Right ventricle myocardium superior (tissue), 1 donor: ENCODE data around the gene HCFC1R1. TPM values are rescaled to one million over a fixed set of nuclear protein-coding genes. Genes with fewer than 3 reads are reported as not detected.

Source experiments
- ATAC-seq: fragments of 200-7000 bp; cut with Tn5 transposase; one replicate; pipeline ENCODE4 v1.9.1; 2020; ENCODE audit warnings: mild to moderate bottlenecking; ENCODE audit not compliant: poor library complexity
- DNase-seq: peaks from one replicate; pipeline ENCODE4 v3.0.0-alpha.2; 2020
- intact Hi-C: fragments of 100-400 bp; cut with DNase I; formaldehyde crosslinking; loops from one replicate; pipeline ENCODE4 v1.11.2; 2022
- total RNA-seq: library from RNA; stranded (reverse); fragmentation: NEBNext Ultra II Directional; extraction: Animal tissue kit (Norgen Biotek cat#: 25700); gene quantifications from one replicate; pipeline ENCODE4 v1.2.1, GENCODE V29; 2021
- donor health status: DM: no; HTN: yes; CAD: no; lungs with severe emphysema.

The HCFC1R1 gene
- total RNA-seq, 1 donor from 2014 or later, result 53.5 TPM

DNA sequence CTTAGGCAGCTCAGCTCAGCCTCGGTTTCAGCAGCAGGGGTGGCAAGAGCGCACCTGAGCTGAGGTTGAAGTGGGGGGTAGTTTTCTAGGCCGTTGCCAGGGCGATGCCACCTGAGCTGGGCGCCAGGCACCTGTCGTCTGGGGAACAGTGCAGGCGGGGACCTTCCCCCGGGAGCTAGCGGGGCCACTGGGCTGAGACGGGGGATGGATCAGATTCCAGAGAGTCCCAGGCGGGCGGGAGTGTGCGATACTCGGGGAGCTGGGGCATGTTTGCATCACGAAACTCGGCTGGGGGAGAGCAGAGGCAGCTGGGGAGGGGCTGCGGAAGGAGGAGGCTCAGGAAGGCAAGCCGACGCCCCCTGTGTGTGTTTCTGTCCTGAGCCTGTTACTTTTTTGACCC lies 11.5 kb downstream of the HCFC1R1 start:
- DNase-seq (no peak), ATAC-seq (no peak)
- intact Hi-C loops, result no loop called here

DNA sequence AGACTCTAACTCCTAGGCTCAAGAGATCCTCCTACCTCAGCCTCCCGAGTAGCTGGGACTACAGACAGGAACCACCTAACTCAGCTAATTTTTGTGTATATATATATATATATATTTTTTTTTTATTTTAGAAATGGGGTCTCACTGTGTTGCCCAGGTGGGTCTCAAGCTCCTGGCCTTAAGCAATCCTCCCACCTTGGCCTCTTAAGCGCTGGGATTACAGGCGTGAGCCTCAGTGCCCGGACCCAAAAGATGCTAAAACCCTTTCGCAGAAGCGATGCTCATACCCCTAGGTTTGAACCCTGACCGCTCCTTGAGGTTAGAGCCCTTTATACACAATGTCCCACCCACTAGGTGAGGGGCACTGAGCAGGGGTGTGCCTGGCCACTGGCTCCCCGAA lies 13.2 kb downstream of the HCFC1R1 start:
- DNase-seq (no peak), ATAC-seq (no peak)
- intact Hi-C loops, result no loop called here

DNA sequence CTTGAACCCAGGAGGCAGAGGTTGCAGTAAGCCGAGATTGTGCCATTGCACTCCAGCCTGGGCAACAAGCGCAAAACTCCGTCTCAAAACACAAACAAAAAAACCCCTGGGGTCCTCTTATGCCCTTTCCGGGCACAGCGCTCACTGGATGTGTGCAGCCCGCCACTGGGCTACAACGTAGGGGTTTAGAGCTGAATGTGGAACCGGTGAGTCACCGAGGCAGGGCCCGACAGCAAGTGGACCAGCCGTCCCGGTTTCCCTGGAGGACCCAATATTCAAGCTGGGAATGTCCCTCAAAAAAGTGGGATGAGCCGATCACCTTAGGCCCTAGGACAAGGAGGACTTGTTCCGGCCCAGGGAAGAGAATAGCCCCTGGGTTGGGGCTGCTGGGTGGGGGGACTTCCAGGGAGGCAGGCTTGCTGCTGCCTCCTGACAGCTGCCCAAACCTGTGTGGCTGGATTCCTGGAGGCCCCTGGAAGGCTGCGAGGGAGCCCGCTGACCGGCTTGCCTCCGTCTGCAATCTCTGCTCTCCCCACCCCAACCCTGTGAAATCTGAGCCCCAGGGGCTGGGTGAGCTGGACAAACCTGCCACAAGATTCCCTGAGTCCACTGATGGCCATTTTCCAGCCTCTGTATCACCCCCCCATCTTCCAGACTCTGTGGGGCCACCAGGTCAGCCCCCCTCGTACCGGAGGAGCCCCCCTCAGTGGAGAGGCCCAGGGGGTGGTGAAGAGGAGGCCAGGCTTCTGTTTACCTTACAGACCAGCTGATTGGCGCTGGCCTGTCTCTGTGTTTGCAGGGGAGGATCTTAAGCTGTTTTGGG lies 14.0 kb downstream of the HCFC1R1 start:
- no peak for ATAC-seq
- DNase-seq, result no peak
- intact Hi-C loops, result no loop called here

DNA sequence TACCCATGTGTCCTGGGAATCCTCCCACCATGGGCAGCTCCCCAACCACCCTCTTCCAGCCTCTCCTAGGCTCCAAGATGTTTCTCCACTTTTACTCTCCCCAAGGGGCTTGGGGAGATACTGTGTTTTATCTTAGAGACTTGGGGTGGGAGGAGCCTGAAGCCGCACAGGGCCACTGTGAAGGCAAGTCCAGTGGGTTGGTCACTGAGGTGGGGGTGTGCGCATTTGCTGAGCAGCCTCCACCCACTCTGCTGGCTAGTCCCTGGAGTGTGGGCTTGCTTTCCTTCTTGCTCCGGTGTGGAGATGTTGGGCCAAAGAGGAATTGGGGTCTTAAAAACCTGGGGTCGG lies 15.1 kb downstream of the HCFC1R1 start:
- ATAC-seq (no peak), DNase-seq (no peak)
- intact Hi-C loops, result no loop called here

DNA sequence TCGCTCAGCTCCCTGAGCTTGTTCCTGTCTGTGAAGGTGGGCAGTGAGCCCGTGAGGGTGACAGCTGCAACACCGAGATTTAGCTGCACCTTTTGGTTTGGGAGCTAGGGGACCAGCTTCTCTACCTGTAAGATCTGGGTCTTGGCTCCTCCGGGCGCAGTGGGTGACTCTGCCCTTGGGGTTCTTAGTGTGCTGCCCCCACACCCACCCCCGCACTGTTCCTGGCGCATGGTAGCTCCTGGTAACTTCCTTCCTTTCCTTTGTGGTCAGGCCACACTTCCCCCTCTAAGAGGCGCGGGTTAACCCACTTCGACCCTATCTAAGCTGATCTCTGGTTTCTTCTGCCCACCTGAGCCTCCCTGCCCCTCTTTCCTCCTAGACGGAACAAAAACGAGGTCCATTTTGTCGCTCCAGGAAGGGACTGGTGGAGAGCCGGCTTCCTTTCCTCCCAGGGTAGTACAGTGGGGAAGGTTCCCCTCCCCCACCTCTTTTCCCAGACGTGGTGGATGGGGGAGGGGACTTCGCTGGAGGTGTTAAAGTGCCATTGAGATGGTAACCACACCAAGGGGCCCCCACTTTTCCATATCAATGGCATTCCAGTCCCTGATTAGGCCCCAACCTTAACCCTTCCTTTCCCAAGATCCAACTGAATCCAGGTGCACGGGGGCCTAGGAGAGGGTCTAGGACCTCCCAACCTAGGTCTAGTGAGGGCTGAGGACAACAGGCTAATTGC lies 15.6 kb downstream of the HCFC1R1 start:
- no peak for DNase-seq
- intact Hi-C loops, result no loop called here
- no peak for ATAC-seq

DNA sequence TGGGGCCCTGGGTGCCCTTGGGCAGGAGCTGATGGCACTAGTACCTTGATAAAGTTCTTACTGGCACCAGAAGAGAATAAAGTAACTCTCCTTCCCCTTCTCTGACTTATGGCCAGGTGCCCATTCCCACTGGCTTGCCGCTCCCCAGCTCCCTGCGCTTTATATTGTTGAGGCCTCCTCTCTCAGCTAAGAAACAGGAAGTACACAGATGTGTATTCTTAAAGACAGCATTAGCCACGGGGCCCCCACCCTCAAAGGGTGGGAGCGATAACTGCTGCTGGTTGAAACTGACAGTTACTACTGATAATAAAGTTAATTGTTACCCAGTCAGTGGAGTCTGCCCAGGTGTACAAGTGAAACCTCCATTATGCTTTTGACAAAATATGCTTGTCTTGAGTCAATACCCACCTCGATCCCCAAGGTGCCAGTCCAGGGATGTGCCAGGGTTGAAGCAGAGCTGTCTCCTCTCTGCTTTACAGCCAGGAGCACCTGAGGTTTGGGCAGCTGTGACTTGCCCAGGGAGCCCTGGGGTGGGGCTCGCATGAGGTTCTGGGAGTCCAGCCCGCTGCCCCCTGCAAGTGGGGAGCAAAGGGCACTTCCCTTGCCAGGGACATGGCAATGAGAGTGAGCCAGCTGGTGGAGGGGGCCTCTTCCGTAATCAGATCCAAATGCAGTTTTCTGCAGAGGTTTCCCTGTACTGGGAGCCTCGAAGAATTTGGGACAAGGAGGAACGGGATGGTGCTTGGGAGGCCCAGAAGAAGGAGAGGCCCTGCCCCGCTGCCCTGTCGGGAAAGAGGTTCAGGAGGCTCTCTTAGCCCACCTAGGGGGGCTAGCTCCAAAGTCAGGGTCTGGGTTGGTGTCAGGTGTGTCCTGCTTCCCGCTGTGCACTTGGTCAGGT lies 16.4 kb downstream of the HCFC1R1 start:
- intact Hi-C loops, result no loop called here
- ATAC-seq (no peak), DNase-seq (no peak)

DNA sequence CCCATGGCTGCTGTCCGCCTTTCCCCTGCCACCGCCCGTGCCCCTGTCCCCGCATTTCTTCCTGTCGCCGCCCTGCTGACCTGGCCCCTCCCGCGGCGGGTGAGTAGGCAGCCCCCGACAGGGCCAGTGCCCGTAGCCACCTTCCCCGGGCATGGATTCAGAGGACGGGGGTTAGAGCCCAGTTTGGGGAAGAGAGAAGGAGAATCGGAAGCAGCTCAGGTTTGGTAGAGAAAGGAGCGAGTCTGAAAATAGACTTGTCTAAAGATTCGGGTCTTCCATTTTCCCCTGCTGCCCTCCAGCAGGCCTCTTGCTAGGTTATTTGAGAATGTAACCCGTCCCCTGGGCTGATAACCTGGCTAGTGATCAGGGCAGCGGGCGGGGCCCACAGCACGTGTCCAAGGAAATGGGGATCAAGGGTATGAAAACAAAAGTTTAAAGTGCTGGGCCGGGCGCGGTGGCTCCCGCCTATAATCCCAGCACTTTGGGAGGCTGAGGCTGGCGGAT lies 18.9 kb downstream of the HCFC1R1 start:
- DNase-seq (no peak), ATAC-seq (no peak)
- intact Hi-C loops, result no loop called here

DNA sequence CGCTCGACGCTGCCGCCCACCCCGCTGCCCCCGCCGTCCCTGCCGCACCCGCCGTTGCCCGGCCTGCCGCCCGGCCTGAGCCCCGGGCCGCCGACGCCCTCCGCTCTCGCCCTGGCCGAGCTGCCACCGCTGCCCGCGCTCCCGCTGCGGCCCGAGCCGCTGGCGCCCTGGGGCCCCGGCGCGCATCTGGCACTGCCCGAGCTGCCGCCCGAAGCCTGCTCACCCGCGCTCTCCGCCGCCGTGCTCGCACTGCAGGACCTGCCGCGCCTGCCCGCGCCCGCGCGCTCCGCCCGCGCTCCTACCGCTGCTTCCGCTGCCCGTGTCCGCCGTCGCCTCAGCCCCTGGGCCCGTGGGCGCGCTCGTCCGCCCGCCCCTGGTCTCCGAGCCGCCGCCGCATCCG lies 19.4 kb downstream of the HCFC1R1 start:
- intact Hi-C loops, result no loop called here
- DNase-seq (no peak), ATAC-seq (no peak)

DNA sequence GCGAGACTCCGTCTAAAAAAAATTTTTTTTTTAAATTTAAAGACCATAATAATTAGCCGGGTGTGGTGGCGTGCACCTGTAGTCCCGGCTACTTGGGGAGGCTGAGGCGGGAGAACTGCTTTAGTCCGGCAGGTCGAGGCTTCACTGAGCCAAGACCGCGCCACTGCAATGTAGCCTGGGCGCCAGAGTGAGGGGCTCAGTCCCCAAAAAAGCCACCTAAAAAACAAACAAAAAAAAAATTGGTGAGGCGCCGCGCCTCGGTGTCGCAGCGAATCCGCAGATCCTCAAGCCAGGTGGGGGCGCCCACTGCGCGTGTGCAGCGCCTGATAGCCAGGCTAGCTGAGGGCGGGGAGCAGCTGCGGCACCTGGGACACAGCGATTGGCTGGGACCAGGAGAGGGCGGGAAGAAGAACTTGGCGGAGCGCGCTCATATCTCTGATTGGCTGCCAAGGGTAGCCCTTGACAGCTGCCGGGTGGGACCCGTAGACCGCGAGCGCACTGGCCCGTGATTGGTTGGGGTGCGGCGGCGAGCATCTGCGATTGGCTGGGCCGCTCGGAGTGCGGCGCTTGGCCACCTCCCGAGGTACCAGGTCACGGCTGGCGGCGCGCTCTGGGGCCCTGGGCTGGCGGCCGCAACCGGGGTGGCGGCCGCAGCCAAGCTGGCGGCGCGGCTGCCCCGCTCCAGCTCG lies 20.0 kb downstream of the HCFC1R1 start:
- DNase-seq (peak; percentile 98), ATAC-seq (peak; percentile 98)
- intact Hi-C loops, result no loop called here

DNA sequence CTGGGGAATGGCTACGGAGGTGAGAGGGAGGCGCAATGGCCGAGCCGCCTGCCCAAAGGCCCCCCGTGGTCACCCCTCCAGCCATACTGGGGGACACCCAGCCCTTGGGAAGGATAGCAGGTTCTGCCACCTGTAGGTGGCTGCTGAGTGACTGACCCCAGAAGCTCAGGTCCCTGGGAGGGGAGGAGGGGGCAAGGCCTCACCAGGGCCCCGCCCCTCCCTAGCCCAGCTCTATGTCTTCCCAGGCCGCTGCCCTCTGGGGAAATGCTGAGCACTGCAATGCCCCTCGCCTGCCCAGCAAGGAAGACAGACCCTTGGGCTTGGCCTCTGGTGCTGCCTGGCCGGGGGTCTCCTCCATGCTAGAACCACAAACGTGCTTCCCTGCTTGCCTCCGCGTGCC lies 22.4 kb downstream of the HCFC1R1 start:
- intact Hi-C loops, result no loop called here
- DNase-seq (no peak), ATAC-seq (no peak)

DNA sequence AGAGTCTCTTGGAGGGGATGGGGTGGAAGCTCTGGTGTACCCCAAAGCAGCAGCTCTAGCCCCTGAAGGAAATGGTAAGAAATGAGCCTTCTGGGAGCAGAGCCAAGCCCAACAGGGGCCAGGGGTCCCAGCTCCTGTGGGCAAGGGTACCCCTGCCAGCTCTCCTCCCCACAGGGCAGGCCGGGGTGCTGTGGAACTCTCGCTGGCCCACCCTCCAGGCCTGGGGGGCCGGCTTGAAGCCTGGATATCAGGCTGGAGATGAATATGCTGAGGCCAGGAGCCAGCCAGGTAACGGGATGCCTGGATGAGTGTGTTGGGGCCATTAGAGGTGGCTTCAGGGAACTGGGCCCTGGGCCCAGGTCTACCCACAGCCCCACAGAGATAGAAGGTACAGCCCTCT lies 23.2 kb downstream of the HCFC1R1 start:
- intact Hi-C loops, result no loop called here
- DNase-seq (no peak), ATAC-seq (no peak)

DNA sequence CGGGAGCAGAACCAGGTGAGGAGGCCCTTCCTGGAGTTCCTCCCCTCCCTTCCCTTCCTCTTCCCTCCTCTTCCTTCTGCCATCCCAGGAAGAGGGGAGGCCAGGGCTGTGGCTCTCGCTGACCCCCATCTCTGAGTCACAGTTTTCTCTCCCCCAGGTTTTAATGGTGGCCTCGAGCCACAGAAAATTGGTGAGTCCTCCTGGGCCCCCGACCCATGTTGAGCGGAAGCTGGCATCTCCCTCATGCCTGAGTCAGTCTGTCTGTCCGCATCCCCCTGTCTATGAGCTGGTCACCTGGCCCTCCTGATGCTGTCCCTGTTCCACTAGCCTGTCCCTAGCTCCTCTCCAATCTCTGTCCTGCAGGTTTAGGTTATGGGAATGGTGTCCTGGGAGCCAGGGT lies 23.8 kb downstream of the HCFC1R1 start:
- no peak for DNase-seq
- intact Hi-C loops, result no loop called here

DNA sequence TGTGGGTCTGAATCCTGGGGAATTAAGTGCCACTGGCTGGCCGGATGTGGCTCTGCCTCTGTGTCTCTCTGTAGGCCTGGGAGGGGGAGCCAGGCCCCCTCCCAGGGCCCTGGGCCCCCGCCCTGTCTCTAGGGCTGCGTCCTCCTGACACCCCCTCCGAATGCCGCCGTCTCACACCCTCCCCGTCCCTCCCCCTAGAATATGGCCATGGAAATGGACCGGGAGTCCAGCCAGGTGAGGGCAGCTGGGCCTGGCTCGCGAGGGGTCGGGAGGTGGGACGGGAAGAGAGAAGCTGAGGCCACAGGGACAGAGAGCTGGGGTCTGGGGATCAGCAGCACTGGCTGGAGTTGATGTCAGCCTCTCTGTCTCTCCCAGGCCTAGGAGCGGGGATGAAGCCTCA lies 27.4 kb downstream of the HCFC1R1 start:
- ATAC-seq, result no peak
- intact Hi-C loops, result no loop called here
- DNase-seq, result no peak

More for the DNA sequence above, 23.8 kb downstream of the HCFC1R1 start:
- ATAC-seq, result no peak

DNA sequence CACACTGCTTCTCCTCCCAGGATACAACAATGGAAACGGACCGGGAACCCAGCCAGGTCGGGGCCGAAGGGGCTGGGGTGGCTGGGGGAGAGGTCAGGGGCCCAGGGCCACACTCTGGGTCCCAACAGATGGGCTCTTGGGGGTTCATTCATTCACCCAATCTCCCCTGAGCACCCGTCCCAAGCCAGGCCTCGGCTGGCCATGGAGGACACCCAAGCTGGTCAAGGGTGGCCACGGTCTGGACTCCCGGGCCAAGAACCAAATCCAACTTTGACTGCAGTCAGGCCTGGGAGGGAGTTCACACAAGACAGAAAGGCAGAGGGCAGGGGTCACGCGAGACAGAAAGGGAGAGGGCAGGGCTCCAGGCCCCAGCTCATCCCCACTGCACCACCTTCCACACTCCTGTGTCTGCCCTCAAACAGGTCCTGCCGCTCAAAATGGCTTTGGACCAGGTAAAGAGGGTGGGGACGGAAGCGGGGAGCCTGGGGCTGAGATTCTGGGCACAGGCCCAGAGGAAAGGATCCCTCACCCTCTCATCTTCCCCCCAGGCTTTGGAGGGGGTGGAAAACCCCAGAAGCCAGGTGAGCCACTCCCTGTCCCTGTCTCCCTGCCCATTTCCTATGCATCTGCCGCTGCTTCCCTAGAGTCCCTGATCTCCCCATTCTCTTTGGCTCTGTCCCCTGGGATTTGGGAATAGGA lies 31.2 kb downstream of the HCFC1R1 start:
- ATAC-seq (no peak), DNase-seq (no peak)
- intact Hi-C loops, result no loop called here

DNA sequence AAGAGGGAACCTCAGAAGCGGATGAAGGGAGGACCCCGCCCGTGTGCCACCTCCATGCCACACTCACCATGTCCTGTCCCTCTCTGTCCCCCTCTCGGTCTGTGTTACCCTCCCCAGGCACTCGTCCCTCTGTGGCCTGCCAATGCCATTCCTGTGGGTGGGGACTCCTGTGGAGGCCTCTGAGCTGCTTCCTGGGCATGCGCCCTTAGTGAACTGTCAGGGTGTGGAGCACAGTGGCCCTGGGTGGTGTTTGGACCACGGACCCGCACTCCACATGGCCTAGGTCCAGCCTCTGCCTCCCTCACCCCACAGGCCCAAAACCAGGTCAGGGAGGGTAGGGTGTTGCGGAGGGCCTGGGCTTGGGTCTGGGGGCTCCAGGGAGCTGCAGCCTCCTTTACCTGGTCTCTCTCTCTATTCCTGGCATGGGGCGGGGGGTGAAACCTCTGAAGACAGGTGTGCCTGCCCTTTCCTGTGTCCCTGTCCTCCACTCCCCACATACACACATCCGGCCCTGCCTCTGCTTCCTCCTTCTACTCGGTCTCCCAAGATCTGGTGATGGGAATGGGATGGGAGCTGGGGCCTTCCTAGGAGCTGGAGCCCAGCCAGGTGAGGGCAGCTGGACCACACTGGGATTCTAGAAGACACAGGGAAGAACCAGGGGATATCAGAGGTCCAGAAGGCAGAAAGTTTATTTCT lies 32.0 kb downstream of the HCFC1R1 start:
- no peak for ATAC-seq
- no peak for DNase-seq
- intact Hi-C loops, result no loop called here

DNA sequence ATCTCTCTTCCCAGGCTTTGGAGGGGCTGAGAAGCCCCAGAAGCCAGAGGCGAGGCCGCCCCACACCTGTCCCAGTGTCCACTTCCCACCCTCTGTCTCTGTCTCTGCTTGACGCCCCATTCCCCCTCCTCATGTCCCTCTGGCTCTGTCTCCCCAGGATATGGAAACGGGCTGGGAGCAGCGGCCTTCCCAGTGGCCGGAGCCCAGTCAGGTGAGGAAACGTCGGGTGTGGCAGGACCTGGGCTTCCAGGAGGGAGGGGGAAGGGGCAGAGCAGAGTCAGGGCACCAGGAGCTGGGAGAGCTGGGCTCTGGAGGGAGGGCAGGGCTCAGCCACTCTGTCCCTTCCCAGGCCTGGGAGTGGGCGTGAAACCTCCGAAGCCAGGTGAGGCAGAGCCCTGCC lies 32.9 kb downstream of the HCFC1R1 start:
- DNase-seq, result no peak
- no peak for ATAC-seq
- intact Hi-C loops, result no loop called here

DNA sequence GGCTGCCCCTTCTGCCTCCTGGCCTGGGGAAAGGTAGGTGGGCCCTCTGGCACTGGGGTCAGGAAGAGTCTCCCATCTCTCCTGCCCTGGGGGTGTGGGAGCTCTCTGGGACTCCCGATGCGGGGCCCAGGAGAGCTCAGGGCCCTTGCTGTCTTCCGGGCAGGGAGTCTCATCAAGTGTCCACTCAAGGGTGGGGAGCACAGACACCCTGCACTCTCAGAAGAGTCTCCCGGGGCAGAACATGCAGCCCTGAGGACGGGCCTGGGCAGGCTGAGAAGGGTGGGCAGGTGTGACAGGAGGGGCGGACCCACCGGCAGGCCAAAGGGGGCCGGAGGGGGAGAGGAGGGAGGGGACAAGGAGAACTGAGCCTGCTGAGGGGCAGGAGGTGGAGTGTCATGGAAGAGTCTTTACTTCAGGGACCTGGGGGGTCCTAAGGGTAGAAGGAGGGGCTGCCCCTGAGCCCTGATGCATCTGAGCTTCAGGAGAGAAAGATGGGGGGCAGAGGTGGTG lies 35.1 kb downstream of the HCFC1R1 start:
- no peak for ATAC-seq
- DNase-seq, result no peak
- intact Hi-C loops, result no loop called here
